OCI-LY7 (cell line): ENCODE measurements around the gene CACNB2.

Experiments
- EZH2phosphoT487 ChIP-seq: fragments of 200-600 bp; sonication (generic); IDR thresholded peaks from 2 replicates; pipeline ENCODE4 v1.6.1; 2018; ENCODE audit warnings: low read depth, borderline replicate concordance, mild to moderate bottlenecking, mixed run types, antibody characterized with exemption, low read length, moderate library complexity, mixed read lengths
- TF ChIP-seq, protein P1 (sequence below): fragments of 200-600 bp; sonication (generic); conservative IDR thresholded peaks from 2 replicates; pipeline ENCODE4 v1.5.1; 2014; ENCODE audit warnings: mild to moderate bottlenecking, antibody characterized with exemption, low read length, moderate library complexity, mixed read lengths

- TF ChIP-seq, protein P1, sequence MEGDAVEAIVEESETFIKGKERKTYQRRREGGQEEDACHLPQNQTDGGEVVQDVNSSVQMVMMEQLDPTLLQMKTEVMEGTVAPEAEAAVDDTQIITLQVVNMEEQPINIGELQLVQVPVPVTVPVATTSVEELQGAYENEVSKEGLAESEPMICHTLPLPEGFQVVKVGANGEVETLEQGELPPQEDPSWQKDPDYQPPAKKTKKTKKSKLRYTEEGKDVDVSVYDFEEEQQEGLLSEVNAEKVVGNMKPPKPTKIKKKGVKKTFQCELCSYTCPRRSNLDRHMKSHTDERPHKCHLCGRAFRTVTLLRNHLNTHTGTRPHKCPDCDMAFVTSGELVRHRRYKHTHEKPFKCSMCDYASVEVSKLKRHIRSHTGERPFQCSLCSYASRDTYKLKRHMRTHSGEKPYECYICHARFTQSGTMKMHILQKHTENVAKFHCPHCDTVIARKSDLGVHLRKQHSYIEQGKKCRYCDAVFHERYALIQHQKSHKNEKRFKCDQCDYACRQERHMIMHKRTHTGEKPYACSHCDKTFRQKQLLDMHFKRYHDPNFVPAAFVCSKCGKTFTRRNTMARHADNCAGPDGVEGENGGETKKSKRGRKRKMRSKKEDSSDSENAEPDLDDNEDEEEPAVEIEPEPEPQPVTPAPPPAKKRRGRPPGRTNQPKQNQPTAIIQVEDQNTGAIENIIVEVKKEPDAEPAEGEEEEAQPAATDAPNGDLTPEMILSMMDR = no peak
- no peak for TF ChIP-seq EZH2phosphoT487
Observed at GRCh38 chr10:18261063-18261610, 120.9 kb downstream of the CACNB2 start.
